Liver (tissue), 9 donors: ENCODE measurements around the gene SLC17A9. TPM values are rescaled to one million over a fixed set of nuclear protein-coding genes. Genes with fewer than 3 reads are reported as not detected.

Source experiments
- DNase-seq: peaks from one replicate; pipeline ENCODE4 v3.0.0-alpha.2; 2017; ENCODE audit warnings: low spot score
- H3K27ac ChIP-seq, 2 donors: one replicate each; pipeline ENCODE4 v1.7.0; 2013; ENCODE audit warnings: inconsistent platforms in 2 of 2, low read length in 2 of 2, control low read depth in 1 of 2, low read depth in 1 of 2, mild to moderate bottlenecking in 1 of 2
- H3K27me3 ChIP-seq, 4 donors: one replicate each; pipeline versions ENCODE4 v1.6.1 to v1.7.0; 2013; ENCODE audit warnings: low read length in 3 of 4, inconsistent platforms in 1 of 4, mild to moderate bottlenecking in 1 of 4, moderate library complexity in 1 of 4; ENCODE audit not compliant: control insufficient read depth in 4 of 4, insufficient read depth in 4 of 4
- H3K36me3 ChIP-seq, 4 donors: one replicate each; pipeline versions ENCODE4 v1.6.1 to v1.7.0; 2013; ENCODE audit warnings: low read length in 3 of 4, mild to moderate bottlenecking in 3 of 4, low read depth in 1 of 4, moderate library complexity in 1 of 4; ENCODE audit not compliant: control insufficient read depth in 4 of 4, insufficient read depth in 3 of 4
- H3K4me1 ChIP-seq, 4 donors: one replicate each; pipeline versions ENCODE4 v1.6.1 to v1.7.0; 2013; ENCODE audit warnings: low read length in 3 of 4, mild to moderate bottlenecking in 3 of 4, moderate library complexity in 1 of 4; ENCODE audit not compliant: control insufficient read depth in 4 of 4, insufficient read depth in 4 of 4
- H3K4me3 ChIP-seq, 3 donors: one replicate each; pipeline versions ENCODE4 v1.6.1 to v1.7.0; 2013; ENCODE audit warnings: low read length in 3 of 3, control low read depth in 1 of 3, low read depth in 1 of 3, mild to moderate bottlenecking in 1 of 3
- H3K9ac ChIP-seq, 2 donors: one replicate each; pipeline ENCODE4 v1.7.0; 2013; ENCODE audit warnings: low read length in 2 of 2, mild to moderate bottlenecking in 2 of 2, moderate library complexity in 2 of 2, control low read depth in 1 of 2, low read depth in 1 of 2
- H3K9me3 ChIP-seq, 4 donors: one replicate each; pipeline versions ENCODE4 v1.6.1 to v1.7.0; 2013; ENCODE audit warnings: low read length in 3 of 4; ENCODE audit not compliant: control insufficient read depth in 4 of 4
- EGR1 ChIP-seq, 2 donors: IDR thresholded peaks; 2 replicates each; pipeline ENCODE4 v1.6.1; 2016 to 2018; ENCODE audit warnings: antibody characterized with exemption in 2 of 2, low read depth in 2 of 2
- FOXA1 ChIP-seq: IDR thresholded peaks from 2 replicates; pipeline ENCODE4 v1.6.1; 2016; ENCODE audit warnings: antibody characterized with exemption
- FOXA2 ChIP-seq: IDR thresholded peaks from 2 replicates; pipeline ENCODE4 v1.6.1; 2016; ENCODE audit warnings: antibody characterized with exemption
- GABPA ChIP-seq, 2 donors: IDR thresholded peaks in 1 of 2; conservative IDR thresholded peaks in 1 of 2; 2 replicates each; pipeline ENCODE4 v1.6.1; 2016; ENCODE audit warnings: antibody characterized with exemption in 2 of 2, mild to moderate bottlenecking in 1 of 2, moderate library complexity in 1 of 2
- HNF4A ChIP-seq, 2 donors: conservative IDR thresholded peaks; 2 replicates each; pipeline ENCODE4 v1.6.1; 2016; ENCODE audit warnings: antibody characterized with exemption in 2 of 2, mild to moderate bottlenecking in 2 of 2
- HNF4G ChIP-seq: IDR thresholded peaks from 2 replicates; pipeline ENCODE4 v1.6.1; 2016; ENCODE audit warnings: antibody characterized with exemption
- JUND ChIP-seq, 2 donors: IDR thresholded peaks; 2 replicates each; pipeline ENCODE4 v1.6.1; 2016; ENCODE audit warnings: antibody characterized with exemption in 2 of 2
- RAD21 ChIP-seq, 2 donors: IDR thresholded peaks; 2 replicates each; pipeline ENCODE4 v1.6.1; 2016; ENCODE audit warnings: antibody characterized with exemption in 2 of 2, mild to moderate bottlenecking in 2 of 2
- RXRA ChIP-seq, 2 donors: IDR thresholded peaks; 2 replicates each; pipeline ENCODE4 v1.6.1; 2017 to 2018; ENCODE audit warnings: antibody characterized with exemption in 2 of 2, mild to moderate bottlenecking in 1 of 2
- SP1 ChIP-seq: IDR thresholded peaks from 2 replicates; pipeline ENCODE4 v1.6.1; 2018; ENCODE audit warnings: antibody characterized with exemption, mild to moderate bottlenecking
- YY1 ChIP-seq: IDR thresholded peaks from 2 replicates; pipeline ENCODE4 v1.6.1; 2016; ENCODE audit warnings: antibody characterized with exemption, mild to moderate bottlenecking
- WGBS: extraction: QIAGEN DNeasy Blood & Tissue Kit; methylation state at CpG from one replicate; pipeline ENCODE4 v1.1.7; 2013; 5-methylcytosine and 5-hydroxymethylcytosine counted together
- polyA plus RNA-seq, 2 donors: library from polyadenylated mRNA; stranded (reverse) in 1 of 2; unstranded in 1 of 2; fragments of 200-250 nt in 1 of 2; fragments of >200 nt in 1 of 2; fragmentation: Nextera tagmentation in 1 of 2; extraction: Ambion mirVana in 1 of 2; gene quantifications; one replicate each; pipeline versions ENCODE4 v1.2.1 to v1.2.3, GENCODE V29; 2013 to 2015
- total RNA-seq, 2 donors: library from RNA; depleted of rRNA; stranded (reverse); fragments of >200 nt; gene quantifications; one replicate each; pipeline ENCODE4 v1.2.3, GENCODE V29; 2014
- TF ChIP-seq, protein P1 (sequence below): IDR thresholded peaks from 2 replicates; pipeline ENCODE4 v1.6.1; 2016; ENCODE audit warnings: antibody characterized with exemption, mild to moderate bottlenecking
- TF ChIP-seq, protein P2 (sequence below): IDR thresholded peaks from 2 replicates; pipeline ENCODE4 v1.6.1; 2016; ENCODE audit warnings: antibody characterized with exemption
- donor health status: healthy.
- donor health status: healthy.
- donor health status: healthy.
- donor health status: healthy.
- donor health status: healthy.

The SLC17A9 gene
- total and polyA plus RNA-seq, 4 donors, result 16.0 to 138 (median 64.6) TPM

DNA sequence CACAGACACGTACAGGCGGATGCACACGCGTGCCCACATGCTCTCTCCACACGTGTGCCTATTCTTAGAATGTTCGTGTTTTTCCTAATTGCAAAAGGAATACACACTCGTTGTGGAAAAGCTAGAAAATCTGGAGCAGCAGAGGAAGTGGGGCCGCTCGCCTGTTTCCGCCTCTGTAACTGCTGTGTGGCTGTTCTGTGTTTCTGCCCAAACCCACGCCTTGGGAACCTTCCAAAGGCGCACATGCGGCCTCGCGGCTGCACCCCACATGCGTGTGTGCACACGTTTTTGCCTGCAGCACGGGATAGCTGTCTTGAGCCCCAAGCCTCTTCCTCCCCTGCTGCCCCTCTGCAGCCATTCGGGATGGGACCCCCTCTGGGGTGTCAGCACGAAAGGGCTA lies 12.2 kb downstream of the SLC17A9 start (continued):
- TF ChIP-seq, protein P1, sequence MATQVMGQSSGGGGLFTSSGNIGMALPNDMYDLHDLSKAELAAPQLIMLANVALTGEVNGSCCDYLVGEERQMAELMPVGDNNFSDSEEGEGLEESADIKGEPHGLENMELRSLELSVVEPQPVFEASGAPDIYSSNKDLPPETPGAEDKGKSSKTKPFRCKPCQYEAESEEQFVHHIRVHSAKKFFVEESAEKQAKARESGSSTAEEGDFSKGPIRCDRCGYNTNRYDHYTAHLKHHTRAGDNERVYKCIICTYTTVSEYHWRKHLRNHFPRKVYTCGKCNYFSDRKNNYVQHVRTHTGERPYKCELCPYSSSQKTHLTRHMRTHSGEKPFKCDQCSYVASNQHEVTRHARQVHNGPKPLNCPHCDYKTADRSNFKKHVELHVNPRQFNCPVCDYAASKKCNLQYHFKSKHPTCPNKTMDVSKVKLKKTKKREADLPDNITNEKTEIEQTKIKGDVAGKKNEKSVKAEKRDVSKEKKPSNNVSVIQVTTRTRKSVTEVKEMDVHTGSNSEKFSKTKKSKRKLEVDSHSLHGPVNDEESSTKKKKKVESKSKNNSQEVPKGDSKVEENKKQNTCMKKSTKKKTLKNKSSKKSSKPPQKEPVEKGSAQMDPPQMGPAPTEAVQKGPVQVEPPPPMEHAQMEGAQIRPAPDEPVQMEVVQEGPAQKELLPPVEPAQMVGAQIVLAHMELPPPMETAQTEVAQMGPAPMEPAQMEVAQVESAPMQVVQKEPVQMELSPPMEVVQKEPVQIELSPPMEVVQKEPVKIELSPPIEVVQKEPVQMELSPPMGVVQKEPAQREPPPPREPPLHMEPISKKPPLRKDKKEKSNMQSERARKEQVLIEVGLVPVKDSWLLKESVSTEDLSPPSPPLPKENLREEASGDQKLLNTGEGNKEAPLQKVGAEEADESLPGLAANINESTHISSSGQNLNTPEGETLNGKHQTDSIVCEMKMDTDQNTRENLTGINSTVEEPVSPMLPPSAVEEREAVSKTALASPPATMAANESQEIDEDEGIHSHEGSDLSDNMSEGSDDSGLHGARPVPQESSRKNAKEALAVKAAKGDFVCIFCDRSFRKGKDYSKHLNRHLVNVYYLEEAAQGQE, result no peak
- TF ChIP-seq YY1 (no peak), EGR1 (IDR thresholded peaks at IDR 0.05; ENCODE audit: low read depth in 2 of 2) (no peak), RAD21 (IDR thresholded peaks at IDR 0.05) (no peak)
- TF ChIP-seq, protein P2, sequence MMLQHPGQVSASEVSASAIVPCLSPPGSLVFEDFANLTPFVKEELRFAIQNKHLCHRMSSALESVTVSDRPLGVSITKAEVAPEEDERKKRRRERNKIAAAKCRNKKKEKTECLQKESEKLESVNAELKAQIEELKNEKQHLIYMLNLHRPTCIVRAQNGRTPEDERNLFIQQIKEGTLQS, result no peak

DNA sequence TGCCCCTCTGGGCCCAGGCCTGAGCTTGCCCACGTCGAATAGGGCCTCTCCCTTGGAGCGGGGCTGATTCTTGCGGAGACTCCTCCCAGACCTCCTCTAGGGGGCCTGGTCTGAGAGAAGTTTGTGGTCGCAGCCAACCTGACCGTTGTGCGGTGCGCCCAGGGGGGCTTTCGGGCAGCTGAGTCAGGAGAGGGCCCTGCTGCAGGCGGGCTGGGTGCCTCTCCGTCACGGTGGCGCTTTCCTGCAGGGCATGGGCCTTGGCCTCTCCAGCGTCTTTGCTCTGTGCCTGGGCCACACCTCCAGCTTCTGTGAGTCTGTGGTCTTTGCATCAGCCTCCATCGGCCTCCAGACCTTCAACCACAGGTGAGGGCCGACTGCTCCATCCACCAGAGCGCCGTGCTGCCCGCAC lies 12.9 kb downstream of the SLC17A9 start:
- TF ChIP-seq SP1, result no peak
- no peak for TF ChIP-seq RAD21 (IDR thresholded peaks at IDR 0.05)
- no peak for TF ChIP-seq HNF4A (conservative IDR thresholded peaks at IDR 0.05)
- no peak for TF ChIP-seq GABPA (IDR thresholded peaks at IDR 0.05 in 1 of 2, conservative IDR thresholded peaks at IDR 0.05 in 1 of 2)
- TF ChIP-seq, protein P1, result no peak
- no peak for TF ChIP-seq RXRA (IDR thresholded peaks at IDR 0.05)
- TF ChIP-seq JUND (IDR thresholded peaks at IDR 0.05), result no peak
- no peak for TF ChIP-seq FOXA1
- TF ChIP-seq, protein P2, result no peak
- TF ChIP-seq FOXA2, result no peak
- TF ChIP-seq HNF4G, result no peak
- no peaks in the 10 kb centered on the region for H3K9me3 ChIP-seq
- H3K27ac ChIP-seq, result no peak overlapping the region
- WGBS, result 93% methylated on average over 19 of the region's 19 CpGs
- no peaks in the 10 kb centered on the region for H3K27me3 ChIP-seq
- H3K4me1 ChIP-seq, result peaks cover 2 to 11% (median 6%) of the 10 kb centered on the region in 4 donors
- no peak overlapping the region for H3K4me3 ChIP-seq
- H3K9ac ChIP-seq, result no peak overlapping the region
- no peak for DNase-seq
- peaks cover 19 to 55% (median 26%) of the 10 kb centered on the region in 4 donors for H3K36me3 ChIP-seq
